Femur (tissue), 1 donor: ENCODE results near the gene UNC13B.
"Not testable (repeated sequence)": the region's sequence is repeated elsewhere in the genome, so short reads cannot be mapped to it uniquely, and the experiment has no call there.

Experiments
- DNase-seq: peaks from one replicate; pipeline ENCODE4 v3.0.0-alpha.2; 2017

Gene UNC13B

GRCh38 chr9:35164711-35165110 lies 2.9 kb downstream of the UNC13B start:
- no peak for DNase-seq

GRCh38 chr9:35167429-35167828 lies 5.6 kb downstream of the UNC13B start:
- not testable (repeated sequence) for DNase-seq

GRCh38 chr9:35168963-35169362 lies 7.2 kb downstream of the UNC13B start:
- DNase-seq: no peak

GRCh38 chr9:35172878-35173277 lies 11.1 kb downstream of the UNC13B start:
- DNase-seq: no peak

GRCh38 chr9:35177520-35177919 lies 15.7 kb downstream of the UNC13B start:
- DNase-seq: no peak

- DNase-seq: no peak
Measured at GRCh38 chr9:35179347-35180280, 17.8 kb downstream of the UNC13B start.

- DNase-seq: no peak
Measured at GRCh38 chr9:35180801-35181200, 19.0 kb downstream of the UNC13B start.

GRCh38 chr9:35182401-35182800 lies 20.6 kb downstream of the UNC13B start:
- not testable (repeated sequence) for DNase-seq

GRCh38 chr9:35182996-35183754 lies 21.4 kb downstream of the UNC13B start:
- DNase-seq: not testable (repeated sequence)

- not testable (repeated sequence) for DNase-seq
Measured at GRCh38 chr9:35183755-35184480, 22.1 kb downstream of the UNC13B start.

GRCh38 chr9:35186524-35186923 lies 24.7 kb downstream of the UNC13B start:
- DNase-seq: no peak

GRCh38 chr9:35190203-35190602 lies 28.4 kb downstream of the UNC13B start:
- no peak for DNase-seq

- no peak for DNase-seq
Measured at GRCh38 chr9:35191105-35191504, 29.3 kb downstream of the UNC13B start.

GRCh38 chr9:35193762-35194161 lies 32.0 kb downstream of the UNC13B start:
- no peak for DNase-seq

GRCh38 chr9:35195683-35196082 lies 33.9 kb downstream of the UNC13B start:
- no peak for DNase-seq

GRCh38 chr9:35198191-35198590 lies 36.4 kb downstream of the UNC13B start:
- no peak for DNase-seq

- no peak for DNase-seq
Measured at GRCh38 chr9:35203528-35203927, 41.7 kb downstream of the UNC13B start.

- DNase-seq: no peak
Measured at GRCh38 chr9:35205340-35205739, 43.5 kb downstream of the UNC13B start.

- no peak for DNase-seq
Measured at GRCh38 chr9:35211854-35212253, 50.0 kb downstream of the UNC13B start.

GRCh38 chr9:35220659-35221338 lies 59.0 kb downstream of the UNC13B start:
- no peak for DNase-seq

GRCh38 chr9:35225677-35226076 lies 63.9 kb downstream of the UNC13B start:
- DNase-seq: no peak

GRCh38 chr9:35226651-35227050 lies 64.8 kb downstream of the UNC13B start:
- DNase-seq: no peak

- DNase-seq: no peak
Measured at GRCh38 chr9:35227284-35227683, 65.5 kb downstream of the UNC13B start.
